Measurements from ENCODE around the gene CABP5. TPM values are rescaled to one million over a fixed set of nuclear protein-coding genes. Genes with fewer than 3 reads are reported as not detected.

Gene CABP5
- total RNA-seq, 4 donors from 2014 or later: not detected

GRCh38 chr19:48020686-48021085 is 23.2 kb downstream of the CABP5 start:
- H3K27ac ChIP-seq: no peak overlapping the region
- H3K27me3 ChIP-seq: no peaks in the 10 kb centered on the region
- H3K4me1 ChIP-seq: no peaks in the 10 kb centered on the region
- H3K9me3 ChIP-seq: peaks cover 0 to 5% (median 0%) of the 10 kb centered on the region in 4 donors
- 82 to 84% methylated on average over 3 of the region's 3 CpGs for WGBS, 2 donors
- no peak for TF ChIP-seq EP300 (IDR thresholded peaks at IDR 0.05)
- TF ChIP-seq POLR2A (IDR thresholded peaks at IDR 0.05): no peak
- TF ChIP-seq, protein P1, sequence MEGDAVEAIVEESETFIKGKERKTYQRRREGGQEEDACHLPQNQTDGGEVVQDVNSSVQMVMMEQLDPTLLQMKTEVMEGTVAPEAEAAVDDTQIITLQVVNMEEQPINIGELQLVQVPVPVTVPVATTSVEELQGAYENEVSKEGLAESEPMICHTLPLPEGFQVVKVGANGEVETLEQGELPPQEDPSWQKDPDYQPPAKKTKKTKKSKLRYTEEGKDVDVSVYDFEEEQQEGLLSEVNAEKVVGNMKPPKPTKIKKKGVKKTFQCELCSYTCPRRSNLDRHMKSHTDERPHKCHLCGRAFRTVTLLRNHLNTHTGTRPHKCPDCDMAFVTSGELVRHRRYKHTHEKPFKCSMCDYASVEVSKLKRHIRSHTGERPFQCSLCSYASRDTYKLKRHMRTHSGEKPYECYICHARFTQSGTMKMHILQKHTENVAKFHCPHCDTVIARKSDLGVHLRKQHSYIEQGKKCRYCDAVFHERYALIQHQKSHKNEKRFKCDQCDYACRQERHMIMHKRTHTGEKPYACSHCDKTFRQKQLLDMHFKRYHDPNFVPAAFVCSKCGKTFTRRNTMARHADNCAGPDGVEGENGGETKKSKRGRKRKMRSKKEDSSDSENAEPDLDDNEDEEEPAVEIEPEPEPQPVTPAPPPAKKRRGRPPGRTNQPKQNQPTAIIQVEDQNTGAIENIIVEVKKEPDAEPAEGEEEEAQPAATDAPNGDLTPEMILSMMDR (IDR thresholded peaks at IDR 0.05): no peak
- no peak for DNase-seq (ENCODE audit: low spot score in 2 of 2)
- H3K36me3 ChIP-seq: no peaks in the 10 kb centered on the region
- no peak overlapping the region for H3K4me3 ChIP-seq

GRCh38 chr19:48010932-48011758 is 32.7 kb downstream of the CABP5 start:
- H3K36me3 ChIP-seq: no peaks in the 10 kb centered on the region
- H3K9me3 ChIP-seq: peaks cover 0 to 28% (median 0%) of the 10 kb centered on the region in 4 donors
- WGBS, 2 donors: 88 to 92% methylated on average over 11 of the region's 11 CpGs
- H3K27me3 ChIP-seq: no peaks in the 10 kb centered on the region
- TF ChIP-seq, protein P1 (IDR thresholded peaks at IDR 0.05): no peak
- TF ChIP-seq EP300 (IDR thresholded peaks at IDR 0.05): no peak
- no peak overlapping the region for H3K4me3 ChIP-seq
- DNase-seq (ENCODE audit: low spot score in 2 of 2): no peak
- H3K27ac ChIP-seq: no peak overlapping the region
- no peaks in the 10 kb centered on the region for H3K4me1 ChIP-seq

GRCh38 chr19:48006762-48007161 is 37.1 kb downstream of the CABP5 start:
- Histone ChIP-seq H3K36me3 (no peaks in the 10 kb centered on the region), H3K27me3 (no peaks in the 10 kb centered on the region), H3K9me3 (peaks cover 0 to 17% (median 0%) of the 10 kb centered on the region in 4 donors), H3K4me1 (no peaks in the 10 kb centered on the region), H3K27ac (no peak overlapping the region), H3K4me3 (no peak overlapping the region)
- 81 to 85% methylated on average over 6 of the region's 6 CpGs for WGBS, 2 donors
- no peak for DNase-seq (ENCODE audit: low spot score in 2 of 2)
- TF ChIP-seq, protein P1 (IDR thresholded peaks at IDR 0.05): no peak
- TF ChIP-seq EP300 (IDR thresholded peaks at IDR 0.05) (no peak), POLR2A (IDR thresholded peaks at IDR 0.05) (no peak)

GRCh38 chr19:48004236-48004635 is 39.6 kb downstream of the CABP5 start:
- H3K4me3 ChIP-seq: no peak overlapping the region
- no peaks in the 10 kb centered on the region for H3K27me3 ChIP-seq
- H3K36me3 ChIP-seq: no peaks in the 10 kb centered on the region
- no peaks in the 10 kb centered on the region for H3K4me1 ChIP-seq
- WGBS, 2 donors: 68 to 69% methylated on average over 6 of the region's 6 CpGs
- TF ChIP-seq POLR2A (IDR thresholded peaks at IDR 0.05): no peak
- TF ChIP-seq, protein P1 (IDR thresholded peaks at IDR 0.05): no peak
- DNase-seq (ENCODE audit: low spot score in 2 of 2): no peak
- no peak overlapping the region for H3K27ac ChIP-seq
- peaks cover 0 to 16% (median 0%) of the 10 kb centered on the region in 4 donors for H3K9me3 ChIP-seq

- Histone ChIP-seq H3K27ac (no peak overlapping the region), H3K4me3 (no peak overlapping the region), H3K4me1 (no peaks in the 10 kb centered on the region), H3K36me3 (no peaks in the 10 kb centered on the region), H3K9me3 (peaks cover 0 to 7% (median 0%) of the 10 kb centered on the region in 4 donors), H3K27me3 (no peaks in the 10 kb centered on the region)
- DNase-seq (ENCODE audit: low spot score in 2 of 2): no peak
- 84 to 87% methylated on average over 6 of the region's 6 CpGs for WGBS, 2 donors
- TF ChIP-seq EP300 (IDR thresholded peaks at IDR 0.05): no peak
- TF ChIP-seq, protein P1 (IDR thresholded peaks at IDR 0.05): no peak
- no peak for TF ChIP-seq POLR2A (IDR thresholded peaks at IDR 0.05)
Observed at GRCh38 chr19:48000846-48001245, 43.0 kb downstream of the CABP5 start.

Measured in tibial nerve (tissue), 4 donors.